DMS79 (cell line): ENCODE results near the gene USP21.
A peak's percentile ranks its signal among the peaks of the same experiment; 100 is the strongest.

ENCODE experiments used
- DNase-seq: peaks from one replicate; lab custom pipeline; 2025; lab: John Stamatoyannopoulos, UW

USP21 gene

GRCh38 chr1:161193561-161194235, 34.4 kb downstream of the USP21 start:
- no peak for DNase-seq

GRCh38 chr1:161195171-161195570, 35.9 kb downstream of the USP21 start:
- no peak for DNase-seq

GRCh38 chr1:161196111-161196510, 36.8 kb downstream of the USP21 start:
- DNase-seq, result no peak

DNA sequence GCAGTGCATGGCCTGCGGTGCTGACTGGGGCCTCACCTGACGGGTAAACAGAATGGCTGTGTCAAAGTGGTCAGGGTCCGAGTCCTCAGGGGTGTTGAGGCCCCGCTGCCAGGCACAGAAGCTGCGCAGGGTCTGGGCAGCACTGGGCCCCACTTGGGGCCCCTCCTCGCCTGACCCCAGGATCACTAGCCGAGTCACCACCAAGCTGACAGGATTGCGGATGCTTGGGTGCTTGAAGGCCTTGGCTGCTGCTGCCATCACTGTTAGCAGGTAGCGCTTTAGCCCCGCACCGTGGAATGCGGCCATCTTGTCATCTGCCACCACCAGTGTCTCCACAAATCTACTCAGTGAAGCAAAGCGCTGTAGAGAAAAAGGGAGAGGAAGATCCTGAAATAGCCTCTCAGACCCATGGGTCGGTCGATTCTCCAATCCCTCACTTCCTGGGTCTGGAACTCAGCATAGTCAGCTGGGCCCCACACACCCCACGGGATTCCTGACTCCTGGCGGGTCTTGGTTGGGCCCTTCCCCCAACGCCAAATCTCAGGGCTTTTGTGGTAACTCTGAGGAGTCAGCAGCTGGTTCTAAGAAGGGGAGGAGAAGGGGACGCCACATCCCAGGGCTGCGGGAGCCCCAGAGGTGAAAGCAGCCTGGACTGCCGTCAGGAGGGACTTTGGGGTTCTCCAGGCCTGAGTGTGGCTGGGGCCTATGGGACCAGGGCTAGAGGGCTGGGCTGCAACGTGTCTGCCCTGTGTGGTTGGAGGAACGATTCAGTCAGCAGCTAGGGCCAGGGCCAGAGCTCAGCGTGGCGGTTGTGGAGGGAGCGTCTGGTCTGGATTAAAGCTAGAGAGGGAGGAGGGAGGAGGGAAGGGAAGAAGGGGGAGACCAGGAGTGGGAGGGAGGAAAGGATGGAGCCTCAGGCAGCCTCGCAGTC, 37.5 kb downstream of the USP21 start:
- no peak for DNase-seq

DNA sequence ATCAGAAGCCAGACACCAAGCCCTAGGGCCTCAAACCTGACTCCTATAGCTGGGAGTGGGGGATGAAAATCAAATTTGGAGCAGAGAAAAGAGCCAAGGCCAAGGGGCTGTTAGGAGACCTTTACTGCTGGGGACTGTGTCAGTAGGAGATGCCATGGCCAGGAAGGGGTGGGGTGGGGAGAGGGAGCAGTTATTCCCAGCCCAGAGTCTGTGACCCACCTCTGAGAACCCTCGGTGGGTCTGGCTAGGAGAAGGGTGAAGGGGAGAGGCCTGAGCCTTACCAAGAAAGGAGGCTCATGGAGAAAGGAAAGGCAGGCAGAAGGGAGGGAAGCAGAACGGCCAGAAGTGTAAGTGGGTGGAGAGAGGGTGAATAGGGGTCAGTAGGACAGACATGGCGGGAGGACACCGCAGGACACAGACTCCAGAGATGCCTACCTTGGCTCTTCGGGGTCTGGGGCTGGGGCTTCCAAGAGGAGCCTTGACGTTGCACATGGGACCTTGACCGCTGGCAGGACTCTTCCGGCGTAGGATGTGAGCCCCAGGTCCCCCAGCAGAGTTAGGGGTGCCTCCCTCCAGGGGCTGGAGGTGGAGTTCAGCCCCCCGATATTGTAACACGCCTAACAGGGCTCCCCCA, 38.4 kb downstream of the USP21 start:
- DNase-seq, result no peak

GRCh38 chr1:161198194-161198896, 39.0 kb downstream of the USP21 start:
- DNase-seq, result no peak

DNA sequence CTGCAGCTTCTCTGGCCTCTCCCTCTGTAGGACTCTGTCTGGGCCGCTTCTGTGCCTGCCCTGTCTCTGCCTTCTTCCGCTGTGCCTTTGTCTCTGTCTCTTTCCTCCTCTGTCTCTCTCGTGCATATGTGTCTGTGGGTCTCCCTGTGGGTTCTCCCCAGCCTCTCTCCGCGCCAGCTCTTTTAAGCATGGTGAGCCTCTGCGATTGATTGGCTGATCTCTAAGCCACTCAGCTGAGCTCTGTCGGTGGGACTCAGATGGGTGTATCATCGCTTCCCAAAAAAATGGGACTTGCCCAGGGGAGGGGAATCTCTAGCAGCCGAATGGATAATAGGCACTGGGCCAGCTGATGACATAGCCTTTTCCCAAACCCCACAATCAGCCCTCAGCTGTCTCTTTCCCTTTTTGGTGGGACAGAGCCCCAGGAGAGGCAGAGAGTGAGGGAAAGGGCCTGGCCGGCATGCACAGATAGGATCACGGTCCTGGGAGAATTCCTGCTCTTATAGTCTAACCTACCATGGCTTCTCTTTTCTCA, 39.7 kb downstream of the USP21 start, which contains the start of gene ADAMTS4:
Gene ADAMTS4 (minus strand): TSS at position 158 of the 535 bp plus-strand sequence. CDS start 427 bp downstream, outside the sequence.
- DNase-seq, result no peak

DNA sequence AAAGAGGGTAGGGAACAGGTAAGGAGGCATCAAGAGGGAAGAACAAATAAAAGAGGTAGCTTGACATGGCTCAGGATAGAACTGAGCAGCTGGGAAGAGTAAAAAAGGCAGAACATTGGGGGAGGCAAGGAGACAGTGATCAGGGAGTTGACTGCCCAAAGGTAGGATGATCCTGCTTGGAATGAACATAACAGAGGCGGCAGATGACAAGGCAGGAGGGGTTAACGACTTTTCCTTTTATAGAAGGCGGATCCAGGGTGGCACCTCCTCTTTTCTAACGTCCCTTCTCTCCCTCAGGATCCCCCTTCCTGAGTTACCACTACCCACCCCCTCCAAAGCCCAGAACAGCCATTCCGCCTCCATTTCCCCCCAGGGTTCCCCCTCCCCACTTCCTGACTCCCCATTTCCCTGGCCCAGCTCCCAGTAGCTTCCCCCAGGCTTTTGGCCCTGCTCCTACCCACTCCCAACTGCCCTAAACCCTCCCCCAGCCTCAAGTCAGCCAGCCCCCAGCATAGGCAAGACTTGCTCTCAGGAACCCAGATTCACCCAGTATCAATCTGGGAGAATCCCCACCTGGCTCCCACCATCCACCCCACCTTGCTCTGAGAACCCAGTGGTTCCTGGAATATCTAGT, 40.3 kb downstream of the USP21 start:
- no peak for DNase-seq

- no peak for DNase-seq
Measured at GRCh38 chr1:161200421-161200991, 41.2 kb downstream of the USP21 start.

DNA sequence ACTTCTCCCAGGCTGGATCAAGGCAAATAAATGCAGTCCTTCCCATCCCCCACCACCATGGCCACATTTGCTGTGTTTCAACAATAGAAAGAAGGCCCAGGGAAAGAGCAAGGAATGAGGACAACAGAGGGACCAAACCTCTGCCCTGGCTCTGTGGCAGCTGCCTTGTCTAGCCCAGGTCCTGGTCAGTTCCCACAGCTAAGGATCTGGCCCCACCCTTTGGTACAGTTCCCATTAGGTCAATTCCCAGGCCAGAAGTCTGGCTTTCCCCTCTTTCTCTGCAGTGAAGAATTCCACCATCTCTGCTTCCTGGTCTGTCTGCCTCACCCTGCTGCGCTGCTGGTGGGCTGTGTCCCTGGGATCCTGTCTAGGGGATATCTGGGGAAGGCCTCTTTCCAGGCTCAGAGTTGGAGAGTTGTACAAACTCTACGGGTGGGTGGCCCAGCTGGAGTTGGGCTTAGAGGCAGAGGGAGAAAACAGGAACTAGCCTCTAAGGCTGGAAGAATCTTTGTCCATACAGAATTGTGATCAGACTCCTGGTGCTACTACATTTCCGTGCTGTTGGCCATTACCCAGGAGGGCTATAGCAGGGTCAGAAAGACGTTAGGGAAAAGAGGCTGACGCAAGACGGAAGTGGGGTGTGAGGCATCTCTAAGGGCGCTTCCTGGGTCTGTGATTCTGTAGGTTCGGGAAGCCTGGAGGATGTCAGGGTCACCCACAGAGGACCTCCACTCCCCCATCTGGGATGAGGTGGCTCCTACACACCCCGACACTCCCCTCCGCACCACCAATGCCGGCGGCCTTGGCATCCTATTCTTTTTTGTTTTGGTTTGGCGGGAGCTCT, 41.9 kb downstream of the USP21 start:
- no peak for DNase-seq

GRCh38 chr1:161201836-161202712, 42.8 kb downstream of the USP21 start, which contains the start of gene NDUFS2:
TSS of gene NDUFS2 (plus strand) at chr1:161202367. CDS start at chr1:161202386, 19 bp downstream.
- peak; percentile 99 for DNase-seq

GRCh38 chr1:161206411-161207140, 47.3 kb downstream of the USP21 start:
- DNase-seq, result no peak

GRCh38 chr1:161207173-161207572, 47.9 kb downstream of the USP21 start:
- DNase-seq, result no peak

DNA sequence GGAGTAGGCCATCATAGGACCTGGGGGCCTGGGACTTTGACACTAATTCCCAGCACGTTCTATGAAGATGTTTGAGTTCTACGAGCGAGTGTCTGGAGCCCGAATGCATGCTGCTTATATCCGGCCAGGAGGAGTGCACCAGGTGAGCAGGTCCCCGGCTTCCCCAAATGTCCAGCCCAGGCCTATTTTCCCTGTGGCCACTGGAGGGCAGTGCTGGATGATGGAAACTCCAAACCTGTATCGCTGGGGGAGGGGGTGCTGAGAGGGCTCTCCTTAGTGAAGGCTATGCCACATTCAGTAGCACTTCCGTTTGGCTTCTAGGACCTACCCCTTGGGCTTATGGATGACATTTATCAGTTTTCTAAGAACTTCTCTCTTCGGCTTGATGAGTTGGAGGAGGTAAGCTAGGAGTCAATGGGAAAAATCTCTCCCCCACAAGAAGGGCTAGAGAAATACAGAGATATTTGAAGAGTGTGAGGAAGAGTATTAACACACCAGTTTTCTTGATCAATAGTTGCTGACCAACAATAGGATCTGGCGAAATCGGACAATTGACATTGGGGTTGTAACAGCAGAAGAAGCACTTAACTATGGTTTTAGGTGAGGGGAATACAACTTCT, 50.6 kb downstream of the USP21 start:
- DNase-seq, result peak; percentile 12

GRCh38 chr1:161214369-161214768, 55.1 kb downstream of the USP21 start:
- DNase-seq, result no peak

DNA sequence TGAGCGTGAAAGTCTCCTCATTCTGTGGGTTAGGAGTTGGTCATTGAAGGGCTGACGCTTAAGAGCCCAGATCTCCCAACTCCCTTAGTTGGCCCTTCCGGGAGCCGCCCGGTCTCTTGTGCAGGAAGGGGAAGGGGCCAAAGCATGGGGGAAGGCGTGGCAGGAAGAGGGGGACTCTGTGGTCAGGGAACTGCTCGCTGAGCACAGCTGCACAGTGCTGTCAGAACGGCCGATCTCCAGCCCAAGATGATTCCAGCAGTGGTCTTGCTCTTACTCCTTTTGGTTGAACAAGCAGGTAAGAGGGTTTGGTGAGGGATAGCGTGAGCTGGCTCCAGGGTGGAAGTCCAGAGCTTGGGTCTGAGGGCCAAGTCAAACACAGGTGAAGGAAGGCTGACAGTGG, 55.8 kb downstream of the USP21 start, which contains the start of gene FCER1G:
Gene FCER1G (plus strand): TSS at position 220 of the 400 bp plus-strand sequence. CDS start 27 bp downstream, at position 247.
- DNase-seq, result no peak
